Measurements from ENCODE around the gene SEMA5B. TPM values are rescaled to one million over a fixed set of nuclear protein-coding genes. Genes with fewer than 3 reads are reported as not detected.

SEMA5B gene
- total RNA-seq, 2 donors from 2014 or later: not detected

GRCh38 chr3:123031051-123031450 is 3.5 kb upstream of the SEMA5B start:
- Mint-ChIP-seq H3K36me3 (ENCODE audit: insufficient read depth in 2 of 2) (no peaks in the 10 kb centered on the region), H3K27ac (no peak overlapping the region)

DNA sequence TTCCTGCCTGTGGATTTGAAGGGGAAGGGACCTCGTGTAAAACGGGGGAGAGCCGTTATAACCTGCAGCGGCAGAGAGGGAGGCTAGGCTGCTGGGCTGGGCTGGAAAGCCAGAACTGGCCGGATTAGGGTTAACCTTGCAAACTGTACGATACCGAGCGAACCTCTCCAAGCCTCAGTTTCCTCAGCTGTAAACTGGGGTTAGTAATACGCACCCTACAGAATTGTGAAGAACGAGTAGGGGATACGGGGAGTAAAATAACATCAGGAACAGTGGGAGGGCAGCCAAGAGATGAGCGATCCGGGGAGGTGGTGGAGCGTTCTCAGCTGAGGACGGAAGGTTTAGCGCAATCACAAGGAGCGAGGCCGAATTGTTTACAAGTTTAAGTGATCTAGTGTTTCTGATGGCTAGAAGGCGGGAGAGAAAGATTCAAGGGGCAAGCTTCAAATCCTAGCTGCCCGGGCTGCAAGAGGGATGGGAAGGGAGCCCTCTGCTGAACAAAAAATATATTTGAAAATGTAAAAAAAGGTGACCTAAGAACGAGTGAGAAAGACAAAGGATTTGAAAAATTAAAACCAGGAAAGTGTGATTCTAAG is 768 bp upstream of the SEMA5B start:
- Mint-ChIP-seq H3K4me1 (ENCODE audit: low read depth) (peaks cover 19% of the 10 kb centered on the region), H3K27me3 (ENCODE audit: low read depth) (peaks cover 54% of the 10 kb centered on the region), H3K9me3 (no peaks in the 10 kb centered on the region), H3K27ac (no peak overlapping the region), H3K36me3 (ENCODE audit: insufficient read depth in 2 of 2) (peaks cover 0 to 6% of the 10 kb centered on the region in 2 donors), H3K4me3 (peak overlapping the region; percentile 51 to 73)
- DNase-seq (peak; percentile 28 to 33), ATAC-seq (replicated peaks in 1 of 2) (peak; percentile 33 to 37)

More at GRCh38 chr3:123031051-123031450, 3.5 kb upstream of the SEMA5B start:
- DNase-seq (no peak), ATAC-seq (replicated peaks in 1 of 2) (no peak)
- H3K9me3 Mint-ChIP-seq: no peaks in the 10 kb centered on the region
- no peak overlapping the region for H3K4me3 Mint-ChIP-seq
- peaks cover 15% of the 10 kb centered on the region for H3K4me1 Mint-ChIP-seq (ENCODE audit: low read depth)
- H3K27me3 Mint-ChIP-seq (ENCODE audit: low read depth): peaks cover 41% of the 10 kb centered on the region

DNA sequence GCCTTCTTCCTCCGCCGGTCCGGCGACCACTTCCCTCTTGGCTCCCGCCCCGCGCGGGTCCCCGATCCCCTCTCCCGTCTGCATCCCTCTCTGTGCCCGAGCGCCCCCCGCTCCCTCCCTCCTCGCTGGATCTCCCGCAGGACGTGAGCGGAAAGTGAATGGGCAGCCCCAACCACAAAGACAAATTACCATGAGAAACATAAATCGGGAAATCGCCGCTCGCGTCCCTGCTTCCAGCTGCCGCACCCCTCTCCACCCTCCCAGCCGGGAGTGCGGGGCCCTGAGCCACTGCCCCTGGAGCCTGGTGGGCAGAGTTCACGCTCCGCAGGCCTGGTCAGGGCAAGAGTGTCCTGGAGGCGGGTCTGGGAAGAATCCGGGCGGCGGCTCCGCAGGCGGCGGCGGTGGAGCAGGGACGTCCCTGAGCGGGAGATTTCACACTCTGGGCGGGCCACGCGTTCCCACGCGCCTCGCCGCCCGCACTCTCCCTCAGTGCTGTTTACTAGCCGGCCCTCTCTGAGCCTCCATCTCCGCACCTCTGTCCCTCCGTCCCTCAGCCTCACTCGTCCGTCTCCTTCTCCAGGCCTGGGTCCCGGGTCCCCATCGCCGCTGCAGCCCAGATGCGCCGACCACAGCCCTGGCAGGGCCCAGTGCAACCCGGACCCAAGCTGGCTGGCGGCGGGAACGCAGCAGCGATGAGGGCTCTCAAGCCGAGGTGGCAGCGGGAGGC is 835 bp downstream of the SEMA5B start:
- ATAC-seq (replicated peaks in 1 of 2): peak; percentile 32 to 45
- Mint-ChIP-seq H3K27ac (no peak overlapping the region), H3K4me3 (peak overlapping the region; percentile 62 to 78), H3K4me1 (ENCODE audit: low read depth) (peaks cover 19% of the 10 kb centered on the region), H3K36me3 (ENCODE audit: insufficient read depth in 2 of 2) (peaks cover 0 to 6% of the 10 kb centered on the region in 2 donors), H3K27me3 (ENCODE audit: low read depth) (peaks cover 64% of the 10 kb centered on the region), H3K9me3 (no peaks in the 10 kb centered on the region)
- peak; percentile 10 to 18 for DNase-seq

DNA sequence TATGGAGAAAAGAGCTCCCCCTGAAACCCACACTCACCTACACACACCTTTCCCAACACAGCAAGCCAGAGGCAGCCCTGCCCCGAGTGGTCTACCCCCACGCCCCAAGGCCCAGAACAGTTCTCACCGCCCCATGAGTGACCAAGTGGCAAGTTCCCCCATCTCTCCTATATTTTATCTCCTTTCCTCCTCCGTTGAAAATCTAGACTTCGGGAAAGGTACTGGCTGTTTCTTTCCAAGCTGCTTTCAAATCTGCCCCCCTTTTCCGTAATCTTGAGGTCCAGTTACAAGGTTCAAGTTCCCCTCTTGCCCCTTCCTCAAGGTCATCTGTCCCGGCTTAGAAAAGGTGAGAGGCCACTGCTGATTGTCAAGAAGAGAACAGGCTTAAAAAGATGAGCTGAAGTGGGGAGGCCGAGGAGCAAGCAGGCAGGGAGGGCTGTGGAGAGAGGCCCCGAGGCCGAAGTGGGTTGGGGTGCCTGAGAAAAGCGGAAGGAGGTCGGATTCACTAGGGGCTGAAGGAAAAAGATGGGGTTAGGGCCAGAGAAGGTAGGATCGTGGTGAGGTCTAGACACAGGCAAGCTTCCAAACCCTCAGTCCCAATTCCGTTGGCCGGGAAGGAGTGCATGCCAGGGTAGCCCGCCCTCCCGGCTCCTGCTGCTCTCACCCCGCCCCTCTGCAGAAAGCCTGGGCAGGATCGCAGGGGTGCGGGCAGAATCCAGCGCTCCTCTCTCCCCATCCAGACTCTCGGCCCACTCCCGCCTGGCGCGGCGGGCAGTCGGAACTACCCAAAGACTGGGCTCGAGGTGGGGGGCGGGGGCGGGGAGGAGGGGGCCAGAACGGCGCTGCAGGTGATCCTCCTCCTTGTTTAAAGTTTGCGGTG is 1.7 kb downstream of the SEMA5B start:
- peak in 1 of 2 donors; percentile 1 for DNase-seq
- Mint-ChIP-seq H3K9me3 (no peaks in the 10 kb centered on the region), H3K27ac (no peak overlapping the region), H3K4me3 (peak overlapping the region; percentile 62 to 73), H3K4me1 (ENCODE audit: low read depth) (peaks cover 19% of the 10 kb centered on the region), H3K36me3 (ENCODE audit: insufficient read depth in 2 of 2) (peaks cover 0 to 6% of the 10 kb centered on the region in 2 donors), H3K27me3 (ENCODE audit: low read depth) (peaks cover 71% of the 10 kb centered on the region)
- ATAC-seq (replicated peaks in 1 of 2): no peak

GRCh38 chr3:123024056-123024455 is 3.5 kb downstream of the SEMA5B start:
- DNase-seq (no peak), ATAC-seq (replicated peaks in 1 of 2) (no peak)
- Mint-ChIP-seq H3K9me3 (no peaks in the 10 kb centered on the region), H3K27me3 (ENCODE audit: low read depth) (peaks cover 74% of the 10 kb centered on the region), H3K4me3 (no peak overlapping the region), H3K4me1 (ENCODE audit: low read depth) (peaks cover 19% of the 10 kb centered on the region), H3K36me3 (ENCODE audit: insufficient read depth in 2 of 2) (peaks cover 0 to 6% of the 10 kb centered on the region in 2 donors), H3K27ac (no peak overlapping the region)

GRCh38 chr3:123021996-123022510 is 5.5 kb downstream of the SEMA5B start:
- Mint-ChIP-seq H3K4me1 (ENCODE audit: low read depth) (peaks cover 11% of the 10 kb centered on the region), H3K27ac (no peak overlapping the region), H3K4me3 (no peak overlapping the region), H3K36me3 (ENCODE audit: insufficient read depth in 2 of 2) (peaks cover 0 to 6% of the 10 kb centered on the region in 2 donors), H3K27me3 (ENCODE audit: low read depth) (peaks cover 72% of the 10 kb centered on the region), H3K9me3 (no peaks in the 10 kb centered on the region)
- ATAC-seq (replicated peaks in 1 of 2): no peak
- DNase-seq: no peak

DNA sequence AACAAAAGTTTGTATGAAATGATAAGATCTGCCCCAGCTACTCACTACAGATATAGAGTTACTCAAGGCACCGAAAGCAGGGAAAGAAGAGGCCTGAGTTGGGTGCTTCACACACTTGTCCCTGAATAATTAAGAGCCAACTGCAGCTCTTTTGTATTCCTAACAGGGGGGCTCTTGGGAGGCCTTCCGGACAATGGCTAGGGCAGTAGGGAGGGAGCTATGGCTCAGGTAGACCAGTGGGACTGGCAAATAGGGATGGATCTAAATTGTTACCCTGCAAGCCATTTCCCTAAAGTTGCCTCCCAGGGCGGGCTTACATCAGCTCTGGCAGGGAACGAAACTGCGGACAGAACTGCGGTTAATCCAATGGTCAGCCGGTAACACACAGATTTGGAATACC is 6.2 kb downstream of the SEMA5B start:
- Mint-ChIP-seq H3K27me3 (ENCODE audit: low read depth) (peaks cover 68% of the 10 kb centered on the region), H3K4me1 (ENCODE audit: low read depth) (peaks cover 7% of the 10 kb centered on the region), H3K27ac (no peak overlapping the region), H3K4me3 (no peak overlapping the region), H3K36me3 (ENCODE audit: insufficient read depth in 2 of 2) (peaks cover 0 to 6% of the 10 kb centered on the region in 2 donors), H3K9me3 (no peaks in the 10 kb centered on the region)
- DNase-seq (no peak), ATAC-seq (replicated peaks in 1 of 2) (no peak)

DNA sequence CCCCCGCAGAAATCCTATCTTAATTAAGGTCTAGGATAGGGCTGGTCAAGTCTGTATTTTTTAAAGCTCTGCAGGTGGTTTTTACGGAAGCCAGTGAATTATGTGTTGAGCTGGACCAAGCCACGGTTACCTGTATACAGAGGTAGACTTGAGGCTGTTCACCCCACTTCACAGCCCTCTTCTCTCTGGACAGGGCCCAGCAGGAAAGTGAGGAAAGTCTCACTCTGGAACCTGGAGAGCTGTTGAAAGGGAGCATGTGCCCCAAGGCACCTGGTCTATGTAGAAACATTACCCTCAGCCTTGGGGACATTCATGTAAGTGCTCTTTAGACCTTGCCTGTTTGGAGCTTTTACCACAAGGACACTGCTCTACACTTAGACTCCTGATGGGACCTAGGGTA is 6.9 kb downstream of the SEMA5B start:
- peaks cover 0 to 4% of the 10 kb centered on the region in 2 donors for H3K36me3 Mint-ChIP-seq (ENCODE audit: insufficient read depth in 2 of 2)
- ATAC-seq (replicated peaks in 1 of 2) (no peak), DNase-seq (no peak)
- H3K9me3 Mint-ChIP-seq: no peaks in the 10 kb centered on the region
- H3K4me3 Mint-ChIP-seq: no peak overlapping the region
- H3K4me1 Mint-ChIP-seq (ENCODE audit: low read depth): peaks cover under 1% of the 10 kb centered on the region
- H3K27ac Mint-ChIP-seq: no peak overlapping the region
- H3K27me3 Mint-ChIP-seq (ENCODE audit: low read depth): peaks cover 61% of the 10 kb centered on the region

- ATAC-seq (replicated peaks in 1 of 2): no peak
- H3K4me1 Mint-ChIP-seq (ENCODE audit: low read depth): no peaks in the 10 kb centered on the region
- no peaks in the 10 kb centered on the region for H3K36me3 Mint-ChIP-seq (ENCODE audit: insufficient read depth in 2 of 2)
- H3K27me3 Mint-ChIP-seq (ENCODE audit: low read depth): peaks cover 58% of the 10 kb centered on the region
- DNase-seq: no peak
- H3K9me3 Mint-ChIP-seq: no peaks in the 10 kb centered on the region
- no peak overlapping the region for H3K4me3 Mint-ChIP-seq
- no peak overlapping the region for H3K27ac Mint-ChIP-seq
These were observed 8.0 kb downstream of the SEMA5B start for GRCh38 chr3:123019591-123019990.

DNA sequence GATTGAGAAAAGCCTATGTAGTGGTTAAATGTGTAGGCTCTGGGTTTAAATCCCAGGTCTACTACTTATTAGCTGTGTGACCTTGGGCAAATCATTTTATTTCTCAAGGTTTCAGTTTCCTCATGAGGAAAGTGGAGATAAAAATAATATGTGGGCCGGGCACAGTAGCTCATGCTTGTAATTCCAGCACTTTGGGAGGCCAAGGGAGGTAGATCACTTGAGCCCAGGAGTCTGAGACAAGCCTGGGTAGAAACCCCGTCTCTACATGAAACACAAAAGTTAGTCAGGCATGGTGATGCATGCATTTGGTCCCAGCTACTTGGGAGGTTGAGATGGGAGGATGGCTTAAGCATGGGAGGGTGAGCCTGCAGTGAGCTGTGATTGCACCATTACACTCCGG is 8.4 kb downstream of the SEMA5B start:
- H3K9me3 Mint-ChIP-seq: no peaks in the 10 kb centered on the region
- no peak for DNase-seq
- H3K27ac Mint-ChIP-seq: no peak overlapping the region
- no peaks in the 10 kb centered on the region for H3K36me3 Mint-ChIP-seq (ENCODE audit: insufficient read depth in 2 of 2)
- H3K4me1 Mint-ChIP-seq (ENCODE audit: low read depth): no peaks in the 10 kb centered on the region
- no peak overlapping the region for H3K4me3 Mint-ChIP-seq
- no peak for ATAC-seq (replicated peaks in 1 of 2)
- peaks cover 53% of the 10 kb centered on the region for H3K27me3 Mint-ChIP-seq (ENCODE audit: low read depth)

DNA sequence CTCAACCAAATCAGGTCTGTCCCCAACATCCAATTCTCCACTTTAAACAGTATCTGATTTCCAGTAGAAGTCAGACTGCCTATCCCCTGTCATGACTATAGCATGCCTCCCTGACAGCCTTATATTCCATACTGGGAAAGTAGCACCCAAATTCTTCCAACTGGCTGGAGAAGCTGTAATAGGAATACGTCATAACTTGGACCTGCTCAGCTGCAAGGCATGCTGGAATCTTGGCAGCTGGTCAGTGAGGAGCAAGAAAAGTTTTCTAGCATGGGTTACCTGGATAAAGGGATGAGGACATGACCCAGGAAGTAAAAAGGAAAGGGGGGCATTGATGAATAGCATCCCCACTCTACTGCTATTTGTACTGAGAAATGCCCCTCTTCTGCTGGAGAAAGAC is 8.9 kb downstream of the SEMA5B start:
- no peak overlapping the region for H3K27ac Mint-ChIP-seq
- H3K9me3 Mint-ChIP-seq: no peaks in the 10 kb centered on the region
- H3K4me3 Mint-ChIP-seq: no peak overlapping the region
- DNase-seq (no peak), ATAC-seq (replicated peaks in 1 of 2) (no peak)
- H3K27me3 Mint-ChIP-seq (ENCODE audit: low read depth): peaks cover 49% of the 10 kb centered on the region
- no peaks in the 10 kb centered on the region for H3K4me1 Mint-ChIP-seq (ENCODE audit: low read depth)
- H3K36me3 Mint-ChIP-seq (ENCODE audit: insufficient read depth in 2 of 2): no peaks in the 10 kb centered on the region

DNA sequence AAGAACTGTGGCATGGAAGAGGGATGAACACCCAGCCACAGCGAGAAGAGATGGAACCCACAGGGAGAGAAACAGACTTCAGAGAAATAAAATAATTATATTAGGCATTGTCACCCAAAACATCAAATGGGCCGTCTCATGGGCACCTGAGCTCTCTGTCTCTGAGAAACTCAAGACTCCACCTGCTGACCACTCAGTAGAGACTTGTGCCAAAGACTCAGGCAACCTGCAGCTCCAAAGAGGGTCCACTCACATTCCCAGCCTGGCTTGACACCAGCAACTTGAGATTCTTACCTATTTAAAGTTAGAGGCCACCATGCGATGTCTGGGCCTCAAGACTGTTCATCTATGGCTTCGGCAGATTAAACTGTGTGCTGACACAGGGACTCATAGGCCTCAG is 12.0 kb downstream of the SEMA5B start:
- Mint-ChIP-seq H3K27me3 (ENCODE audit: low read depth) (peaks cover 32% of the 10 kb centered on the region), H3K27ac (no peak overlapping the region), H3K9me3 (no peaks in the 10 kb centered on the region), H3K4me1 (ENCODE audit: low read depth) (no peaks in the 10 kb centered on the region), H3K36me3 (ENCODE audit: insufficient read depth in 2 of 2) (no peaks in the 10 kb centered on the region), H3K4me3 (no peak overlapping the region)
- DNase-seq (no peak), ATAC-seq (replicated peaks in 1 of 2) (no peak)

DNA sequence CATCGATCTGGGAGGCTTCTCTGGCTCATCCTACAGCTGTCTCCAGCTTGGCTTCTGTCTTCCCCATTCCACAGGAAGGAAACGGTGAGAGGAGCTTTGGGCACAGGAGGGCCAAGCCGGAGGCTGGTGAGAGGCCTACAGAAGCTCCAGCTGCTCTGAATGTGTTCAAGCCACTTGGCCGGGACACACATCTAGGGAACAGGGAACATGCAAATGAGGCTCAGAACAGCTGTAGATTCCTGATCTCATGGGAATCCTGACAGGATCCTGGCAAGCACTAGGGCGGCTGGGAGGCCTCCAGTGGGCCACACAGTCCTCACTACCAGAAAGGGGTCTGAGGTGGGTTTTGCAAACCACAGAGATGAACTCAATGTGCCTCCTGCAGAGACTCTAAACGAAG is 13.7 kb downstream of the SEMA5B start:
- Mint-ChIP-seq H3K27ac (no peak overlapping the region), H3K9me3 (no peaks in the 10 kb centered on the region), H3K4me1 (ENCODE audit: low read depth) (no peaks in the 10 kb centered on the region), H3K36me3 (ENCODE audit: insufficient read depth in 2 of 2) (no peaks in the 10 kb centered on the region), H3K27me3 (ENCODE audit: low read depth) (peaks cover 39% of the 10 kb centered on the region), H3K4me3 (no peak overlapping the region)
- DNase-seq (no peak), ATAC-seq (replicated peaks in 1 of 2) (no peak)

Data from activated T-cell treated with anti-CD3 and anti-CD28 coated beads, Interleukin-2, amount 50 U/mL, for 72 hours (primary cell).